ENCODE data around the gene UXS1. TPM values are rescaled to one million over a fixed set of nuclear protein-coding genes. Genes with fewer than 3 reads are reported as not detected.
A peak's percentile ranks its signal among the peaks of the same experiment; 100 is the strongest.

UXS1 gene
- total RNA-seq, 1 donor from 2014 or later: 35.6 TPM

GRCh38 chr2:106090916-106091618 is 103.0 kb downstream of the UXS1 start:
- no peaks in the 10 kb centered on the region for H3K27me3 ChIP-seq
- intact Hi-C loops (cut with DNase I): no loop called here
- H3K36me3 ChIP-seq: no peaks in the 10 kb centered on the region
- H3K4me1 ChIP-seq: no peaks in the 10 kb centered on the region
- TF ChIP-seq, protein P1, sequence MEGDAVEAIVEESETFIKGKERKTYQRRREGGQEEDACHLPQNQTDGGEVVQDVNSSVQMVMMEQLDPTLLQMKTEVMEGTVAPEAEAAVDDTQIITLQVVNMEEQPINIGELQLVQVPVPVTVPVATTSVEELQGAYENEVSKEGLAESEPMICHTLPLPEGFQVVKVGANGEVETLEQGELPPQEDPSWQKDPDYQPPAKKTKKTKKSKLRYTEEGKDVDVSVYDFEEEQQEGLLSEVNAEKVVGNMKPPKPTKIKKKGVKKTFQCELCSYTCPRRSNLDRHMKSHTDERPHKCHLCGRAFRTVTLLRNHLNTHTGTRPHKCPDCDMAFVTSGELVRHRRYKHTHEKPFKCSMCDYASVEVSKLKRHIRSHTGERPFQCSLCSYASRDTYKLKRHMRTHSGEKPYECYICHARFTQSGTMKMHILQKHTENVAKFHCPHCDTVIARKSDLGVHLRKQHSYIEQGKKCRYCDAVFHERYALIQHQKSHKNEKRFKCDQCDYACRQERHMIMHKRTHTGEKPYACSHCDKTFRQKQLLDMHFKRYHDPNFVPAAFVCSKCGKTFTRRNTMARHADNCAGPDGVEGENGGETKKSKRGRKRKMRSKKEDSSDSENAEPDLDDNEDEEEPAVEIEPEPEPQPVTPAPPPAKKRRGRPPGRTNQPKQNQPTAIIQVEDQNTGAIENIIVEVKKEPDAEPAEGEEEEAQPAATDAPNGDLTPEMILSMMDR (IDR thresholded peaks at IDR 0.05): no peak
- TF ChIP-seq POLR2A (IDR thresholded peaks at IDR 0.05): no peak
- no peak for TF ChIP-seq POLR2AphosphoS5 (IDR thresholded peaks at IDR 0.05; ENCODE audit: insufficient read depth in 1 of 2, low read depth in 1 of 2)
- no peak overlapping the region for H3K27ac ChIP-seq
- no peak overlapping the region for H3K4me3 ChIP-seq
- no peak for DNase-seq (ENCODE audit: extremely low spot score in 2 of 2)
- H3K9me3 ChIP-seq: no peaks in the 10 kb centered on the region

DNA sequence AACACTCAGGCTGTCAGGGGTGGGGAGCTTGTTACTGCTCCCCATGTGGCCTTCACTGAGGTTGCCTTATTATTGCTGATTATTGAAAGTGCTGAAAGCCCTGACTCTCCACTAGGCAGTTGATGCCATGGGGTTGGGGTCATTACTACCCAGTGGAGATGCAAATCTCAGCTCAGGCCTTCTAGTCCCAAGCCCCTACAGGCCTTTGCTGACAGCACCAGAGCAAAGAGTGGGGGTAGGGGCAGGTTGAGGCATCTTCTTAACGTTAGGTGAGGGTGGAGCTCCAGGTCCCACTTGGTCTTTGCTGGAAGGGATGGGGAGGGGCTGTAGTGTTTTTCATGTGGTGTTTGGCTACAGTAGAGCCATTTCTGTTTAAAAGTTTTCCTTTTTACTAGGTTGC is 104.5 kb downstream of the UXS1 start:
- intact Hi-C loops (cut with DNase I): no loop called here
- no peak for DNase-seq (ENCODE audit: extremely low spot score in 2 of 2)
- H3K4me3 ChIP-seq: no peak overlapping the region

DNA sequence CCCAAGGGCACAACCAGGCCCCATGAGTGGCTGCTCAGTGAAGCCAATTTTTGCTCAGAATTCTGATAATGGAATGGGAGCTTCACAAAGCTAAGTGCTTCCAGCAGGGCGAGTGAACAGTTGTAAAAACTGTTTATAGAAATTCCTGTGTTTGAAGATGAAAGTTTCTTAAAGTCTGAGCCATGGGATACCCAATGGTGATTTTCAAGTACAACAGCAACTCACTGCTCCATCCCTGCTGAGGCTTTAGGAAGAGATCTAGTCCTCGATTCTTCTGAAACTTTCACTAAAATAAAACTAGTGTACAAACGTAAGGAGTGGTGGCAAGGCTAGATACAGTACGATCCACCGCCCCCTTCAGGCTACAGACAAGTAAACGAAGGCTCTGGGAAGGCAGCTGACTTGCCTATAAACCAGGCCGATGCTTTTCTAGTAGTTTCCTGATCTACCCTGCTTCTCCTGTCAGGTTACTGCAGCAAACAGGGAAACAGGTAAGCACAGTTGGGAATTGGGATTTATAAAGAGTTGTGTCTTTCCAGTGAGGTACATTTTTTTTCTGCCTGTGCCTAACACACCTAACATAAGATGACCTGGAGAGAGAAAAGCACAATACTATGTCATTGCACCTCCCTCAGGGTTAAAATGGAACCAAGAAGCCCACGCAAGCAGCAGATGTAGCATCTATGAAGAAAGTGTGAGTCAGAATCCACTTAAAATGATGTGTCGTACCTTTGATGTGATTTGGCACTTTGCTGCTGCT is 108.7 kb downstream of the UXS1 start:
- Histone ChIP-seq H3K9me3 (no peaks in the 10 kb centered on the region), H3K36me3 (no peaks in the 10 kb centered on the region), H3K4me1 (no peaks in the 10 kb centered on the region), H3K4me3 (no peak overlapping the region), H3K27me3 (no peaks in the 10 kb centered on the region), H3K27ac (no peak overlapping the region)
- TF ChIP-seq, protein P1 (IDR thresholded peaks at IDR 0.05): peak in 1 of 3 experiments; percentile 20
- TF ChIP-seq POLR2AphosphoS5 (IDR thresholded peaks at IDR 0.05; ENCODE audit: insufficient read depth in 1 of 2, low read depth in 1 of 2) (peak in 1 of 2 donors; percentile 45), POLR2A (IDR thresholded peaks at IDR 0.05) (no peak)
- intact Hi-C loops (cut with DNase I): no loop called here
- DNase-seq (ENCODE audit: extremely low spot score in 2 of 2): no peak

More for the DNA sequence above, 104.5 kb downstream of the UXS1 start:
- Histone ChIP-seq H3K9me3 (no peaks in the 10 kb centered on the region), H3K36me3 (no peaks in the 10 kb centered on the region), H3K27ac (no peak overlapping the region), H3K4me1 (no peaks in the 10 kb centered on the region), H3K27me3 (no peaks in the 10 kb centered on the region)
- TF ChIP-seq POLR2AphosphoS5 (IDR thresholded peaks at IDR 0.05; ENCODE audit: insufficient read depth in 1 of 2, low read depth in 1 of 2): no peak
- TF ChIP-seq, protein P1 (IDR thresholded peaks at IDR 0.05): no peak
- no peak for TF ChIP-seq POLR2A (IDR thresholded peaks at IDR 0.05)

- Histone ChIP-seq H3K4me3 (no peak overlapping the region), H3K9me3 (no peaks in the 10 kb centered on the region), H3K4me1 (no peaks in the 10 kb centered on the region), H3K27me3 (no peaks in the 10 kb centered on the region), H3K36me3 (no peaks in the 10 kb centered on the region), H3K27ac (no peak overlapping the region)
- intact Hi-C loops (cut with DNase I): loop anchor here (5.0 kb wide), 1 partner anchor 504 kb away; no protein-coding TSS in a partner anchor
- no peak for DNase-seq (ENCODE audit: extremely low spot score in 2 of 2)
- TF ChIP-seq, protein P1 (IDR thresholded peaks at IDR 0.05): no peak
- TF ChIP-seq POLR2AphosphoS5 (IDR thresholded peaks at IDR 0.05; ENCODE audit: insufficient read depth in 1 of 2, low read depth in 1 of 2) (no peak), POLR2A (IDR thresholded peaks at IDR 0.05) (no peak)
Measured at GRCh38 chr2:106080959-106081358, 113.1 kb downstream of the UXS1 start.

GRCh38 chr2:106078096-106078495 is 116.0 kb downstream of the UXS1 start:
- H3K36me3 ChIP-seq: no peaks in the 10 kb centered on the region
- no peak overlapping the region for H3K4me3 ChIP-seq
- H3K9me3 ChIP-seq: no peaks in the 10 kb centered on the region
- intact Hi-C loops (cut with DNase I): no loop called here
- no peaks in the 10 kb centered on the region for H3K4me1 ChIP-seq
- no peak for DNase-seq (ENCODE audit: extremely low spot score in 2 of 2)
- TF ChIP-seq, protein P1 (IDR thresholded peaks at IDR 0.05): no peak
- TF ChIP-seq POLR2A (IDR thresholded peaks at IDR 0.05) (no peak), POLR2AphosphoS5 (IDR thresholded peaks at IDR 0.05; ENCODE audit: insufficient read depth in 1 of 2, low read depth in 1 of 2) (no peak)
- H3K27ac ChIP-seq: no peak overlapping the region
- no peaks in the 10 kb centered on the region for H3K27me3 ChIP-seq
